Measurements from ENCODE around the gene SFTPA2.

GRCh38 chr10:79561257-79561656 lies 1.1 kb upstream of the SFTPA2 start:
- TF ChIP-seq, protein P1, sequence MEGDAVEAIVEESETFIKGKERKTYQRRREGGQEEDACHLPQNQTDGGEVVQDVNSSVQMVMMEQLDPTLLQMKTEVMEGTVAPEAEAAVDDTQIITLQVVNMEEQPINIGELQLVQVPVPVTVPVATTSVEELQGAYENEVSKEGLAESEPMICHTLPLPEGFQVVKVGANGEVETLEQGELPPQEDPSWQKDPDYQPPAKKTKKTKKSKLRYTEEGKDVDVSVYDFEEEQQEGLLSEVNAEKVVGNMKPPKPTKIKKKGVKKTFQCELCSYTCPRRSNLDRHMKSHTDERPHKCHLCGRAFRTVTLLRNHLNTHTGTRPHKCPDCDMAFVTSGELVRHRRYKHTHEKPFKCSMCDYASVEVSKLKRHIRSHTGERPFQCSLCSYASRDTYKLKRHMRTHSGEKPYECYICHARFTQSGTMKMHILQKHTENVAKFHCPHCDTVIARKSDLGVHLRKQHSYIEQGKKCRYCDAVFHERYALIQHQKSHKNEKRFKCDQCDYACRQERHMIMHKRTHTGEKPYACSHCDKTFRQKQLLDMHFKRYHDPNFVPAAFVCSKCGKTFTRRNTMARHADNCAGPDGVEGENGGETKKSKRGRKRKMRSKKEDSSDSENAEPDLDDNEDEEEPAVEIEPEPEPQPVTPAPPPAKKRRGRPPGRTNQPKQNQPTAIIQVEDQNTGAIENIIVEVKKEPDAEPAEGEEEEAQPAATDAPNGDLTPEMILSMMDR (conservative IDR thresholded peaks at IDR 0.05; ENCODE audit: low read depth, low read length), result no peak
- no peak for TF ChIP-seq EZH2 (IDR thresholded peaks at IDR 0.05; ENCODE audit: low read length, unreplicated experiment)
- TF ChIP-seq EZH2phosphoT487 (IDR thresholded peaks at IDR 0.05; ENCODE audit: borderline replicate concordance, low read length), result no peak
